Measurements from ENCODE around the gene DCAF12.
"Not testable (repeated sequence)": the region's sequence is repeated elsewhere in the genome, so short reads cannot be mapped to it uniquely, and the experiment has no call there.

The DCAF12 gene

DNA sequence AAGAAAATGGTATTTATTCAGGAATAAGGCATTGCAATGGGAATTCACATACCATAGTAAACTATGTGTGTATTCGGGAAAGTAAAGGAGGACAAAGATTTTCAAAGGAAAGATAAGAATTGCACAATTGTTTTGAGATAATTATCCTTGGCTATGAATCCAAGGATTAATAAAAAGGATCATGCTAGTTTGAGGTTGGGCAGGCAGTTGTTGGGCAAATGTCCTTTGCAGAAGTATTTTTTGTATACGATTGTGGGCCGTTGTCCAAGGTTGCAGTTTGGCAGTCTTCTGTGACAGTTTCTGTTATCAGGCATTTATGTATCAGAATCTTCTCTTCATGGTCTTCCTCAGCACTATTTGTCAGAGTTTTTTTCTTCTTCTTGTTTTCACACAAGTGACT lies 67.2 kb downstream of the DCAF12 start:
- DNase-seq: no peak

DNA sequence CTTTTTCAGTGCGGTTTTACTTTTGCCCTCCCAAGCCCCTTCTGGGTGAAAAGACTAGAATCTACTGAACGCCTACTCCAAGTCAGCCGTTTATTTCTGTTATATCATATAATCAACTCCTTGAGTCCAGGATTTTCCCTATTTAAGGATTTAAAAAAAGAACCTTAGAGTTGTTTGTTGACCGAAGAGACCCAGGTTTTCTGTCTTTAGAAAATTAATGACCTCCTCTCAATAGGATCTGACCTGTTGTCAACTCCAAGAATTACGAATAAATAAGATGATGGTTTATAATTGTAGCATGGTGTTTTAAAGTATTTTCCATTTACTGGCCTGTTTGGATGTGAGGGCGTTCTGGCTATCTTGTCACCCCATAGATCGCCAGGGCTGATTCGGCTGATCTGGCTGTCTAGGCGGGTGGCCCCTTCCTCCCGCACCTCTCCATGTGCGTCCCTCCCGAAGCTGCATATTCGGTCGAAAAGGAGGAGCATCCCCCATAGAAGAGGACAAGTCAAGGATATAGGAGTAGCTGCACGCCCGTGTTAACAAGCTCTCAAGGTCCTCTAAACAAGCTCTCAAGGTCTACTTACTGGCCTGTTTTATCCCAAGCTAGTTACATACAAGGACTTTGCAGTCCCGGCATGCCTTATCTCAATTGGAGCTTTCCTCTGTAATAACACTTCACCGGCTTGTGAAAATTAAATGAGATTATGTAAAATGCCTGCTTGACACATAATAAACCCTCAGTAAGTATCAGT lies 76.7 kb downstream of the DCAF12 start:
- DNase-seq: no peak

- DNase-seq: peak; percentile 95
Observed at GRCh38 chr9:34048727-34049629, 77.5 kb downstream of the DCAF12 start, which contains the start of gene UBAP2. Gene UBAP2 (minus strand): TSS chr9:34048887. CDS start chr9:34017148, 31,739 bp downstream.

- peak; percentile 56 for DNase-seq
Observed at GRCh38 chr9:34047864-34048726, 78.4 kb downstream of the DCAF12 start.

- DNase-seq: no peak
Observed at GRCh38 chr9:34046784-34047379, 79.6 kb downstream of the DCAF12 start.

GRCh38 chr9:34045903-34046302 lies 80.6 kb downstream of the DCAF12 start:
- no peak for DNase-seq

DNA sequence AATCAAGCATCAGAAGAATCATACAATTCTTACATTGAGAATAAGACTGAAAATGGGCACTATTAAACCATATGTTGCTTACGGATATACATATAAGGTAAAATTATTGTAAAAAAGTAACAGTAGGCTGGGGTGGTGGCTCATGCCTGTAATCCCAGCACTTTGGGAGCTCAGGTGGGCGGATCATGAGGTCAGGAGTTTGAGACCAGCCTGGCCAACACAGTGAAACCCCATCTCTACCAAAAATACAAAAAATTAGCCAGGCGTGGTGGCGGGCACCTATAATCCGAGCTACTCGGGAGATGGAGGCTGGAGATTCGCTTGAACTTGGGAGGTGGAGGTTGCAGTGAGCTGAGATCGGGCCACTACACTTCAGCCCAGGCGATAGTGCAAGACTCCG lies 84.4 kb downstream of the DCAF12 start:
- DNase-seq: not testable (repeated sequence)

GRCh38 chr9:34038851-34039250 lies 87.6 kb downstream of the DCAF12 start:
- not testable (repeated sequence) for DNase-seq

GRCh38 chr9:34037626-34038025 lies 88.9 kb downstream of the DCAF12 start:
- no peak for DNase-seq

DNA sequence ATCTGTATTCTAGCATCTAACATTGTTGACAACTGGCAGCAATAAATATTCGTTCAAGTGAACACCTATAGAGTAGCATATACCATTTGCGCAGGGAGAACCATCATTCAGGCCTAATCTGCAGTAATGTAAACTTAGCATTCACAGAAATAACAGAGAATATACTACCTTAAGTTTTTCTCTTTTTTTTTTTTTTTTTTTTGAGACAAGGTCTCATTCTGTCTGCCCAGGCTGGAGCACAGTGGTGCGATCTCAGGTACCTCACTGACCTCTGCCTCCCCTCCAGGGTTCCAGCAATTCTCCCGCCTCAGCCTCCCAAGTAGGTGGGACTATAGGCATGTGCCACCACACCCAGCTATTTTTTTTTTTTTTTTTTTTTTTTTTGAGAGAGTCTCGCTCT lies 89.9 kb downstream of the DCAF12 start:
- DNase-seq: no peak

All from stimulated activated CD4-positive, alpha-beta T cell treated with anti-CD3 and anti-CD28 coated beads, Interleukin-12 subunit alpha, Interleukin-12 subunit beta, amount 100 ng/mL, for 4 hours (primary cell).